HL-60 (cell line): Measurements from ENCODE around the gene RAB11FIP5.

Experiments used
- DNase-seq, 2 experiments: peaks; one replicate each; pipeline ENCODE4 v3.0.0-alpha.2; 2010 to 2020; ENCODE audit warnings: low read depth in 1 of 2, low spot score in 1 of 2
- H3K27ac ChIP-seq: fragments of 250-450 bp; sonication (Bioruptor Pico); replicated peaks from 2 replicates; pipeline ENCODE4 v1.5.1; 2020; ENCODE audit warnings: mild to moderate bottlenecking, moderate library complexity
- H3K27me3 ChIP-seq: fragments of 250-450 bp; sonication (Bioruptor Pico); 2 replicates; pipeline ENCODE4 v1.5.1; 2021; ENCODE audit warnings: mild to moderate bottlenecking, moderate library complexity; ENCODE audit not compliant: insufficient read depth, poor library complexity, severe bottlenecking
- H3K4me3 ChIP-seq: replicated peaks from 2 replicates; pipeline ENCODE4 v1.5.1; 2011; ENCODE audit warnings: mild to moderate bottlenecking, control low read depth, low read length; ENCODE audit not compliant: insufficient read depth
- CTCF ChIP-seq: IDR thresholded peaks from one replicate; pipeline ENCODE4 v1.5.1; 2011; ENCODE audit warnings: low read length, control low read depth, inconsistent platforms; ENCODE audit not compliant: insufficient read depth
- GABPA ChIP-seq: IDR thresholded peaks from 2 replicates; pipeline ENCODE4 v1.6.1; 2012; ENCODE audit warnings: low read depth
- POLR2AphosphoS5 ChIP-seq: IDR thresholded peaks from 2 replicates; pipeline ENCODE4 v1.6.1; 2012; ENCODE audit warnings: low read depth
- REST ChIP-seq: IDR thresholded peaks from 2 replicates; pipeline ENCODE4 v1.6.1; 2012; ENCODE audit warnings: low read depth; ENCODE audit not compliant: insufficient replicate concordance
- SPI1 ChIP-seq: IDR thresholded peaks from 2 replicates; pipeline ENCODE4 v1.6.1; 2012; ENCODE audit warnings: low read depth, mild to moderate bottlenecking, borderline replicate concordance

Gene RAB11FIP5

GRCh38 chr2:73075477-73076373 lies 37.0 kb downstream of the RAB11FIP5 start:
- TF ChIP-seq REST (no peak), SPI1 (no peak), CTCF (no peak), GABPA (no peak), POLR2AphosphoS5 (no peak)
- Histone ChIP-seq H3K4me3 (no peak overlapping the region), H3K27me3 (no peaks in the 10 kb centered on the region), H3K27ac (no peak overlapping the region)
- DNase-seq, result no peak

- DNase-seq, result no peak
- H3K27me3 ChIP-seq, result no peaks in the 10 kb centered on the region
- H3K4me3 ChIP-seq, result no peak overlapping the region
- no peak overlapping the region for H3K27ac ChIP-seq
- TF ChIP-seq GABPA, result no peak
- TF ChIP-seq REST, result no peak
- no peak for TF ChIP-seq POLR2AphosphoS5
- no peak for TF ChIP-seq CTCF
- no peak for TF ChIP-seq SPI1
These were observed 38.4 kb downstream of the RAB11FIP5 start for GRCh38 chr2:73074110-73075069.

- Histone ChIP-seq H3K27ac (no peak overlapping the region; the same call in 1 of the 2 replicates), H3K27me3 (no peaks in the 10 kb centered on the region), H3K4me3 (peak overlapping the region; percentile 78; the same call in 1 of the 2 replicates)
- no peak for DNase-seq
- no peak for TF ChIP-seq CTCF
- no peak for TF ChIP-seq GABPA
- TF ChIP-seq POLR2AphosphoS5, result no peak
- TF ChIP-seq SPI1, result no peak
- no peak for TF ChIP-seq REST
These were observed 40.3 kb downstream of the RAB11FIP5 start for GRCh38 chr2:73072416-73072815.
